Measurements from ENCODE around the gene SENP5. TPM values are rescaled to one million over a fixed set of nuclear protein-coding genes. Genes with fewer than 3 reads are reported as not detected.
"Not testable (repeated sequence)": the region's sequence is repeated elsewhere in the genome, so short reads cannot be mapped to it uniquely, and the experiment has no call there.

Gene SENP5
- total and polyA plus RNA-seq, 9 of the 15 experiments (the other 6 are each of a cell fraction or from before 2014, with no cell fraction given) = 18.3 to 59.7 (median 35.8) TPM

DNA sequence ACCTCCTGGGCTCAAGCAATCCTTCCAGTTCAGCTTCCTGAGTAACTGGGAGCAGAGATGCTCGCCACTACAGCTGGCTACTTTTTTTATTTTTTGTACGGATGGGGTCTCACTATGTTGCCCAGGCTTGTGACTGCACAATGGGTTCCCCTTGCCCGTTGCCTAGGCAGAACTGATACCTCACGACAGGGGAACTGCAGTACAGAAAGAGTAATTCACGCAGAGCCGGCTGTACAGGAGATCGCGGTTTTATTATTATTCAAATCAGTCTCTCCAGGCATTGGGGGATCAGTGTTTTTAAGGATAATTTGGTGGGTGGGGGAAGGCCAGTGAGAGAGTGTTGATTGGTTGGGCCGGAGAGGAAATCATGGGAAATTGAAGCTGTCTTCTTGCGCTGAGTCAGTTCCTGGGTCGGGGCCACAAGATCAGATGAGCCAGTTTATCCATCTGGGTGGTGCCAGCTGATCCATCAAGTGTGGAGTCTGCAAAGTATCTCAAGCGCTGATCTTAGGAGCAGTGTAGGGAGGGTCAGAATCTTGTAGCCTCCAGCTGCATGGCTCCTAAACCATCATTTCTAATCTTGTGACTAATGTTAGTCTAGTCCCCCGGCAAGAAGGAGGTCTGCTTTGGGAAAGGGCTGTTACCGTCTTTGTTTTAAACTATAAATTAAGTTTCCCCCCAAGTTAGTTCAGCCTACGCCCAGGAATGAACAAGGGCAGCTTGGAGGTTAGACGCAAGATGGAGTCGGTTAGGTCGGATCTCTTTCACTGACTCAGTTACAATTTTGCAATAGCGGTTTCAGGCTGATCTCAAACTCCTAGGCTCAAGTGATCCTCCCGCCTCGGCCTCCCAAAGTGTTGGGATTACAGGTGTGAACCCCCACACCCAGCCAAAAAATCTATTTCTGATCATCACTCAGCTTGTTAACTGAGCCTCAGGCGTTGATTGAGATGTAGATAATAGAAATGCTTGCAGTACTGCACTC is 23.2 kb upstream of the SENP5 start (continued):
- TF ChIP-seq MNT (conservative IDR thresholded peaks at IDR 0.05) = 0 out of 4 replicates have a peak, but pooled peaks of 1 of the 2 experiments have one; percentile 15
- TF ChIP-seq, protein P1, sequence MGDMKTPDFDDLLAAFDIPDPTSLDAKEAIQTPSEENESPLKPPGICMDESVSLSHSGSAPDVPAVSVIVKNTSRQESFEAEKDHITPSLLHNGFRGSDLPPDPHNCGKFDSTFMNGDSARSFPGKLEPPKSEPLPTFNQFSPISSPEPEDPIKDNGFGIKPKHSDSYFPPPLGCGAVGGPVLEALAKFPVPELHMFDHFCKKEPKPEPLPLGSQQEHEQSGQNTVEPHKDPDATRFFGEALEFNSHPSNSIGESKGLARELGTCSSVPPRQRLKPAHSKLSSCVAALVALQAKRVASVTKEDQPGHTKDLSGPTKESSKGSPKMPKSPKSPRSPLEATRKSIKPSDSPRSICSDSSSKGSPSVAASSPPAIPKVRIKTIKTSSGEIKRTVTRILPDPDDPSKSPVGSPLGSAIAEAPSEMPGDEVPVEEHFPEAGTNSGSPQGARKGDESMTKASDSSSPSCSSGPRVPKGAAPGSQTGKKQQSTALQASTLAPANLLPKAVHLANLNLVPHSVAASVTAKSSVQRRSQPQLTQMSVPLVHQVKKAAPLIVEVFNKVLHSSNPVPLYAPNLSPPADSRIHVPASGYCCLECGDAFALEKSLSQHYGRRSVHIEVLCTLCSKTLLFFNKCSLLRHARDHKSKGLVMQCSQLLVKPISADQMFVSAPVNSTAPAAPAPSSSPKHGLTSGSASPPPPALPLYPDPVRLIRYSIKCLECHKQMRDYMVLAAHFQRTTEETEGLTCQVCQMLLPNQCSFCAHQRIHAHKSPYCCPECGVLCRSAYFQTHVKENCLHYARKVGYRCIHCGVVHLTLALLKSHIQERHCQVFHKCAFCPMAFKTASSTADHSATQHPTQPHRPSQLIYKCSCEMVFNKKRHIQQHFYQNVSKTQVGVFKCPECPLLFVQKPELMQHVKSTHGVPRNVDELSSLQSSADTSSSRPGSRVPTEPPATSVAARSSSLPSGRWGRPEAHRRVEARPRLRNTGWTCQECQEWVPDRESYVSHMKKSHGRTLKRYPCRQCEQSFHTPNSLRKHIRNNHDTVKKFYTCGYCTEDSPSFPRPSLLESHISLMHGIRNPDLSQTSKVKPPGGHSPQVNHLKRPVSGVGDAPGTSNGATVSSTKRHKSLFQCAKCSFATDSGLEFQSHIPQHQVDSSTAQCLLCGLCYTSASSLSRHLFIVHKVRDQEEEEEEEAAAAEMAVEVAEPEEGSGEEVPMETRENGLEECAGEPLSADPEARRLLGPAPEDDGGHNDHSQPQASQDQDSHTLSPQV (IDR thresholded peaks at IDR 0.05) = peak; percentile 56; the same call in 1 of the 2 replicates
- TF ChIP-seq CBFA2T3 (IDR thresholded peaks at IDR 0.05) = peak; percentile 24; the same call in 1 of the 2 replicates
- TF ChIP-seq NR2C1 (IDR thresholded peaks at IDR 0.05); FOXM1 (CRISPR knock-in tag; IDR thresholded peaks at IDR 0.05; ENCODE audit: low read depth); NR4A1 (CRISPR knock-in tag; IDR thresholded peaks at IDR 0.05); MYBL2 (CRISPR knock-in tag; IDR thresholded peaks at IDR 0.05; ENCODE audit: borderline replicate concordance): not testable (repeated sequence)
- 0 out of 2 replicates have a peak, but pooled peaks have one; percentile 23 for TF ChIP-seq NR2C1 (tag; IDR thresholded peaks at IDR 0.05)
- TF ChIP-seq SMAD4 (CRISPR knock-in tag; conservative IDR thresholded peaks at IDR 0.05) = peak; percentile 62
- TF ChIP-seq HMBOX1 (IDR thresholded peaks at IDR 0.05) = 0 out of 2 replicates have a peak, but pooled peaks have one; percentile 27
- peak; percentile 23; the same call in 1 of the 2 replicates for TF ChIP-seq OTX1 (CRISPR knock-in tag; IDR thresholded peaks at IDR 0.05)
- TF ChIP-seq FOXM1 (IDR thresholded peaks at IDR 0.05; ENCODE audit: low read depth) = peak; percentile 34; the same call in 1 of the 2 replicates
- peak; percentile 50; the same call in 1 of the 2 replicates for TF ChIP-seq NR4A1 (tag; IDR thresholded peaks at IDR 0.05)
- TF ChIP-seq MYBL2 (IDR thresholded peaks at IDR 0.05; ENCODE audit: low read depth) = peak; percentile 31; the same call in 1 of the 2 replicates
- TF ChIP-seq SMARCA4 (IDR thresholded peaks at IDR 0.05) = peak; percentile 42
- TF ChIP-seq NCOR1 (IDR thresholded peaks at IDR 0.05) = peak; percentile 4; the same call in 1 of the 2 replicates
- peak; percentile 51 for TF ChIP-seq ZNF316 (IDR thresholded peaks at IDR 0.05)
- peak; percentile 87 for TF ChIP-seq TAF9B (IDR thresholded peaks at IDR 0.05; ENCODE audit: partially characterized antibody)
- TF ChIP-seq EP400 (IDR thresholded peaks at IDR 0.05) = 0 out of 2 replicates have a peak, but pooled peaks have one; percentile 23
- TF ChIP-seq PTTG1 (tag; IDR thresholded peaks at IDR 0.05; ENCODE audit: low read depth) = peak; percentile 70
- peak; percentile 99 for TF ChIP-seq ZNF121 (CRISPR knock-in tag; conservative IDR thresholded peaks at IDR 0.05)
- peak; percentile 84 for TF ChIP-seq SMARCA5 (IDR thresholded peaks at IDR 0.05)
- peak; percentile 32; the same call in 1 of the 2 replicates for TF ChIP-seq CXXC5 (CRISPR knock-in tag; IDR thresholded peaks at IDR 0.05)

Measured in K562 (cell line).